Kidney (tissue), 14 donors: ENCODE data around the gene ACOT8. TPM values are rescaled to one million over a fixed set of nuclear protein-coding genes. Genes with fewer than 3 reads are reported as not detected.

Experiments used
- DNase-seq, 5 donors: peaks; one replicate each; pipeline ENCODE4 v3.0.0-alpha.2; 2013 to 2020
- FAIRE-seq: peaks from 2 replicates; lab custom pipeline; 2012; peaks lifted over from hg19 to GRCh38; lab: Jason Lieb, UNC
- H3K27ac ChIP-seq, 2 donors: one replicate each; pipeline ENCODE4 v1.7.0; 2013; ENCODE audit warnings: low read depth in 2 of 2, low read length in 2 of 2, inconsistent platforms in 1 of 2
- H3K27me3 ChIP-seq: one replicate; pipeline ENCODE4 v1.7.1; 2013; ENCODE audit warnings: low read length, inconsistent platforms; ENCODE audit not compliant: control insufficient read depth, insufficient read depth
- H3K36me3 ChIP-seq, 3 donors: one replicate each; pipeline versions ENCODE4 v1.7.0 to v1.7.1; 2013; ENCODE audit warnings: low read length in 3 of 3, control low read depth in 1 of 3, inconsistent platforms in 1 of 3; ENCODE audit not compliant: insufficient read depth in 3 of 3, control insufficient read depth in 2 of 3
- H3K4me1 ChIP-seq, 3 donors: one replicate each; pipeline versions ENCODE4 v1.7.0 to v1.7.1; 2013; ENCODE audit warnings: low read length in 3 of 3, inconsistent platforms in 1 of 3, low read depth in 1 of 3; ENCODE audit not compliant: control insufficient read depth in 2 of 3, insufficient read depth in 2 of 3
- H3K4me3 ChIP-seq, 3 donors: one replicate each; pipeline versions ENCODE4 v1.7.0 to v1.8.1; 2013; ENCODE audit warnings: low read length in 3 of 3, control low read depth in 1 of 3, inconsistent platforms in 1 of 3
- H3K9ac ChIP-seq, 3 donors: one replicate each; pipeline versions ENCODE4 v1.7.0 to v1.7.1; 2013; ENCODE audit warnings: low read length in 3 of 3, control low read depth in 1 of 3, inconsistent platforms in 1 of 3
- H3K9me3 ChIP-seq, 3 donors: one replicate each; pipeline versions ENCODE4 v1.7.0 to v1.7.1; 2013; ENCODE audit warnings: low read length in 3 of 3, control low read depth in 1 of 3, inconsistent platforms in 1 of 3; ENCODE audit not compliant: control insufficient read depth in 2 of 3, insufficient read depth in 1 of 3
- intact Hi-C: fragments of 100-400 bp; cut with DNase I; formaldehyde crosslinking; loops from one replicate; pipeline ENCODE4 v1.11.1; 2022
- polyA plus RNA-seq: library from polyadenylated mRNA; stranded (reverse); fragments of 350-450 nt; fragmentation: Illumina TruSeq; extraction: RNeasy Lipid Tissue Mini Kit (QIAGEN cat#74804); gene quantifications from one replicate; pipeline ENCODE4 v1.2.3, GENCODE V29; 2014; ENCODE audit warnings: low read depth, low replicate concordance; ENCODE audit not compliant: insufficient read depth
- total RNA-seq: library from RNA; stranded (reverse); fragmentation: NEBNext Ultra II Directional; extraction: Animal tissue kit (Norgen Biotek cat#: 25700); gene quantifications from one replicate; pipeline ENCODE4 v1.2.1, GENCODE V29; 2021
- TF ChIP-seq, protein P1 (sequence below): IDR thresholded peaks from 3 replicates; pipeline ENCODE4 v1.5.1; 2012; ENCODE audit warnings: mild to moderate bottlenecking, moderate library complexity, borderline replicate concordance; ENCODE audit not compliant: insufficient read depth; ENCODE audit errors: extremely low read depth
- donor health status: control.
- donor health status: control.
- donor health status: control.
- donor health status: control.
- donor health status: control.
- donor health status: DM: yes; HTN: yes; CAD: no.
- donor health status: Normal renal cell carcinoma (clear cell type).

Gene ACOT8
- total and polyA plus RNA-seq, 2 donors from 2014 or later = 22.1 to 71.0 TPM

DNA sequence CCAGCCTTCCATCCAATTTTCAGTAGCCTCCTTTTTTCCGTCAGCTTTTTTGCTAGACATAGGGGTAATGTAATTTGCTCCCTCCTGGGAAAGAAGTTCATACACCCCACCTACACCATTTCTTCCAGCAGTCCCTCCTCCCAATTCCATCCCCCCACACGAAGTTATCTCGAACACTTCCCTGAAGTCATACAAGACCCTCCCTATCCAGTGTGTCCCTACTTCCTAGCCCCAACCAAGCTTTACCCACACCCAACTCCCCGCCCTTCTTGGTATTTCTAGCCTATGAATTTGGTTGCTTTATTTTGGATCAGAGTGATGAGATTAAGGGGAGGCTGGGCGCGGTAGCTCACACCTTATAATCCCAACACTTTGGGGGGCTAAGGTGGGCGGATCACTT is 43.7 kb downstream of the ACOT8 start:
- no peak overlapping the region for H3K27ac ChIP-seq
- H3K9ac ChIP-seq = no peak overlapping the region
- no peaks in the 10 kb centered on the region for H3K27me3 ChIP-seq
- peaks cover 8 to 21% (median 20%) of the 10 kb centered on the region in 3 donors for H3K36me3 ChIP-seq
- intact Hi-C loops = no loop called here
- FAIRE-seq (no peak), DNase-seq (no peak)
- H3K4me3 ChIP-seq = peak overlapping the region in 1 of 3 donors; percentile 6
- peaks cover 0 to 5% (median 0%) of the 10 kb centered on the region in 3 donors for H3K4me1 ChIP-seq
- no peaks in the 10 kb centered on the region for H3K9me3 ChIP-seq
- TF ChIP-seq, protein P1, sequence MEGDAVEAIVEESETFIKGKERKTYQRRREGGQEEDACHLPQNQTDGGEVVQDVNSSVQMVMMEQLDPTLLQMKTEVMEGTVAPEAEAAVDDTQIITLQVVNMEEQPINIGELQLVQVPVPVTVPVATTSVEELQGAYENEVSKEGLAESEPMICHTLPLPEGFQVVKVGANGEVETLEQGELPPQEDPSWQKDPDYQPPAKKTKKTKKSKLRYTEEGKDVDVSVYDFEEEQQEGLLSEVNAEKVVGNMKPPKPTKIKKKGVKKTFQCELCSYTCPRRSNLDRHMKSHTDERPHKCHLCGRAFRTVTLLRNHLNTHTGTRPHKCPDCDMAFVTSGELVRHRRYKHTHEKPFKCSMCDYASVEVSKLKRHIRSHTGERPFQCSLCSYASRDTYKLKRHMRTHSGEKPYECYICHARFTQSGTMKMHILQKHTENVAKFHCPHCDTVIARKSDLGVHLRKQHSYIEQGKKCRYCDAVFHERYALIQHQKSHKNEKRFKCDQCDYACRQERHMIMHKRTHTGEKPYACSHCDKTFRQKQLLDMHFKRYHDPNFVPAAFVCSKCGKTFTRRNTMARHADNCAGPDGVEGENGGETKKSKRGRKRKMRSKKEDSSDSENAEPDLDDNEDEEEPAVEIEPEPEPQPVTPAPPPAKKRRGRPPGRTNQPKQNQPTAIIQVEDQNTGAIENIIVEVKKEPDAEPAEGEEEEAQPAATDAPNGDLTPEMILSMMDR = no peak

DNA sequence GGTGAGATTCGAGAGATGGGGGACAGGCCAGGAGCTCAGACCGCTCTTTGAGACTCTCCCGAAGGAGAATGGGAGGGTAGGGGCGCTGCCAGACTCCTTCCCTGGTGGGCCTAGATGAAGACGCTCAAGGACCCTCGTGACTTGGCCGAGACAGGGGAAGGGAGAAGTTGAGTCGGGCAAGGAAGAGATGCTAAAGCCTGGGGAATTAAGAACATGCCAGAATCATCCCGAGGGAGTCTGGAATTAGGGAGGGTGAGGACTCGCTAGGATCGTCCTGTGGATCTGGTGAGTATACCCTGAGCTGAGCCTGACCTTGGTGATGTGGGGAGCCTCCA is 44.2 kb downstream of the ACOT8 start:
- Histone ChIP-seq H3K9me3 (no peaks in the 10 kb centered on the region), H3K4me1 (peaks cover 0 to 5% (median 0%) of the 10 kb centered on the region in 3 donors), H3K9ac (peak overlapping the region in 1 of 3 donors; percentile 1), H3K27ac (no peak overlapping the region), H3K36me3 (peaks cover 8 to 21% (median 21%) of the 10 kb centered on the region in 3 donors), H3K4me3 (peak overlapping the region in 2 of 3 donors; percentile 44 to 49), H3K27me3 (no peaks in the 10 kb centered on the region)
- intact Hi-C loops = no loop called here
- DNase-seq = no peak
- FAIRE-seq = no peak
- TF ChIP-seq, protein P1 = no peak

DNA sequence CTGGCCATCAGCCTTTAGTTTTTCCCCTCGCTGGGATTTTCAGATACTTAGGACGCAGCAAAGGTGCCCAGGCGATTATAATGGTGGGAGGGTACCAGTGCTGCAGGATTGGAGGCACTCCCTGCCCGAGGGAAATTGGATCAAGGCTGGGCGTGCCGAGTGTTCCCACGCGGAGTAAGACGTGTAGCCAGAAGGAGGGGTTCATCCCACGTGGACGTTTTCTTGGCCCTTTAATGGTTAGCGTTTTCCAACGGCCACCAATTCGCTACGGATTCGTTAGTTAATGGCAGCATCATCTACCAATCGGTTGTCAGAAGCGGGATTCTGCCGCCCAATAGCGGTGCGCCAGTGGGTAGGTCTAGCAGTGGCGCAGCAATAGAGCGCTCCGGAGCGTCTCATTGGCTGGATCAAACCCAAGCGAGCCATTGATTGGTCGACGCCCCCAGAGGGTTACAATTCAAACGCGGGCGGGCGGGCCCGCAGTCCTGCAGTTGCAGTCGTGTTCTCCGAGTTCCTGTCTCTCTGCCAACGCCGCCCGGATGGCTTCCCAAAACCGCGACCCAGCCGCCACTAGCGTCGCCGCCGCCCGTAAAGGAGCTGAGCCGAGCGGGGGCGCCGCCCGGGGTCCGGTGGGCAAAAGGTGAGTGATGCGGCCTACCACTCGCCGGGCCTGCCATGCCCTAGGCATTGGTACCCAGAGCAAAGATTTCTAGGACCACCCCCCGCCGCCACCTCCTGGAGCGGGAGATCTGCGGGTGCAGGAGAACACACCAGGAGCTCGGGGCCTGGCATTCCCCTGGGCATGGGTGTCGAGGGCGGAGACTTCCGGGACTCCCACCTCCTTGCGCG is 44.8 kb downstream of the ACOT8 start, which contains the start of gene UBE2C:
Gene UBE2C, plus strand, starts transcription at position 488 of the 849 bp plus-strand sequence. Its CDS starts 52 bp downstream, at position 540.
- FAIRE-seq = peak; percentile 98

More for the DNA sequence above, 44.8 kb downstream of the ACOT8 start, which contains the start of gene UBE2C:
- Histone ChIP-seq H3K4me1 (peaks cover 0 to 5% (median 0%) of the 10 kb centered on the region in 3 donors), H3K9me3 (no peaks in the 10 kb centered on the region), H3K27ac (no peak within 1 kb of the TSS), H3K9ac (peak within 1 kb of the TSS in 1 of 3 donors; percentile 24), H3K27me3 (no peaks in the 10 kb centered on the region), H3K36me3 (peaks cover 8 to 21% (median 21%) of the 10 kb centered on the region in 3 donors), H3K4me3 (peak within 1 kb of the TSS; percentile 49 to 65 (median 54))
- peak; percentile 98 to 100 (median 99) for DNase-seq
- intact Hi-C loops = no loop called here
- TF ChIP-seq, protein P1 = no peak
